GM19455 (cell line): ENCODE results near the gene CHID1.

ENCODE experiments used
- ATAC-seq: cut with Tn5 transposase; IDR thresholded peaks from one replicate; pipeline ENCODE4 v1.9.1; 2021; ENCODE audit not compliant: unreplicated experiment

The CHID1 gene

DNA sequence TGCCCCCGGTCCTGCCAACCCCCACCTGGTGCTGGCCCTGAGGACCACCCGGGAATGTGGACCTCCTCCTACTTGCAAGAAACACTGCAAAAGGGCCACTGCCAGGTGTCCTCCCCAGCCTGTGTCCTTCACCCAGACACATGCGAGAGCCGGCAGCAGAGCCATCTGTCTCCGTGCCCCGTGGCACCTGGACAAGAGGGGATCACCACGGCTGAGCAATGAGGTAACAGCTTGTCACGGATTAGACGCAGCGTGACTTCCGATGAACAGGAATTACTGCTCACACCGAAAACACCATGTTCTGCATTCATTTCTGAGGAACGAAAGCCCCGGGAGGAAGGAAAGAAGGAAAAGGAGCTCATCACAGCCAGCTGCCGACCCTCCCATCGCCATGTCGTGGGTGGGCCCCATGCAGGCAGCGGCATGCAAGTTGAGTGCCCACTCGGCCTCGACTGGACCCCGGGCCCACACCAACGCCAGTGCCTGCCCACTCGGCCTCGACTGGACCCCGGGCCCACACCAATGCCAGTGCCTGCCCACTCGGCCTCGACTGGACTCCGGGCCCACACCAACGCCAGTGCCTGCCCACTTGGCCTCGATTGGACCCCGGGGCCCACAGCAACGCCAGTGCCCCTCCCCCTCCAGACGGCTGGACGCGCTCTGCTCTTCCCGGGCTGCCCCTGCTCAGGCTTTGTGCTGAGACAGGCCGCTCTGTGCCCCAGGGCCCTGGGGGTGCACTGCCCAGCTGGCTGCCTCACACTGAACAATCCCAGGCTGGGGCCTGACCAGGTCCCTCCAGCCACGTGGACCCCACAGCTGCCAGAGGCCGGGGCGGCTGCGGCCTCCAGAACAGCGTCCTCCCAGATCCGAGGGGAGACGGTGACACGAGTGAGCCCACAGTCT, 22.0 kb downstream of the CHID1 start:
- no peak for ATAC-seq

DNA sequence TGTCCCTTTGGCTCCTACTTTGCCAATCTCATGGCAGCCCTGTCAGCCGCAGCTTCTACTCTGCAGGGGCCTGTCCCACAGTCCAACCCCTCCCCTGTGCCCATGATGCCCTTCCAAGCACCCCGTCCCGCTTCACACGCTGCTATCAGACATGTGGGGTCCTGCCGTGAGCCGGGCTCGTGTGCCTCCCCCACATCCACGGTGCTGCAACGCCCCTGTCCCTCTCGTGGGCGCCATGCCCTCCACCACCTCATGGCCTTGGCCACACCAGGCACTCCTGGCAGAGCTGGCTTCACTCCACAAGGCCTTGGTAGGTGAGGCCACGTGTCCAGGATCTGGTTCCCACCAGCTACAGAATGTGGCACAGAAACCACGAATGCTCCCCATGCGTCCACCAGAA, 23.0 kb downstream of the CHID1 start:
- ATAC-seq: no peak

DNA sequence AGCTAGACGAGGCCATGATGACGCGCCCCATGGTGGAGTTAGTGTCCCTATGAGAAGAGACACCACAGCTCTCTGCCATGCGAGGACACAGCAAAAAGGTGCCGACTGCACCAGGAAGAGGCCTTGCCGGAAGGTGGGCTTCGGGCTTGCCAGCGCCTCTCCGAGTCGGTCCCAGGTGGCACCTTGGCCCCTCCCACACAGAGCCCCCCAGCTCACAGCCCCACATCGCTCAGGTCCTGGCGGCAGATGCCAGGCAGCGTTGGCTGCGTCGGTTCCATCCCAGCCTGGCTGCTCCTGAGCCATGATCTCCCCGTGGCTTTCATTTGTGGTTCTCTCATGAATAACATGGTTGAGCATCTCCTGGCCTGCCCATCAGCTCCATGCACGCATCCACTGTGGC, 24.0 kb downstream of the CHID1 start:
- no peak for ATAC-seq

DNA sequence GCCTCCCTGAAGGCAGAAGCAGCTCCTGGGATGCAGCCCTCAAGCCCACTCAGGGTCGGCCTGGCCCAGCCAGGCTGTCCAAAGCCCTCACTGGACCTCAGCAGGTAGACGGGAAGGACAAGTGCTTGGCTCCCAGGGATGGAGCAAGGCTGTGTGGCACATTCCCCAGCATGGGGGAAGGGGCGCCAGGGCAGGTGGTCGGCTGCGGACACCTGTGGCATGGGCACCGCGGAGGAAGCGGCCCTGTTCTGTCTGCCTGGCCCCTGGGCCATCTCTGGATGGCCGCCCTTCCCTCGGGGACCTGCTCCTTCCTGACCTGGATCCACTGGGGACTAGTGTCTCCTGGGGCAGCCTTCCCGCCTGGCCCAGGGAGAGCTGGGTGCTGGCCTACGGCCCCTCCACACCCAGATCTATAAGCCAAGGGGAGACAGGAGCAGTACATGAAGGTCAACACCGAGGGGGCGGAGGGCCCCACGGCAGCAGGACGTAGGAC, 26.0 kb downstream of the CHID1 start:
- ATAC-seq: no peak

DNA sequence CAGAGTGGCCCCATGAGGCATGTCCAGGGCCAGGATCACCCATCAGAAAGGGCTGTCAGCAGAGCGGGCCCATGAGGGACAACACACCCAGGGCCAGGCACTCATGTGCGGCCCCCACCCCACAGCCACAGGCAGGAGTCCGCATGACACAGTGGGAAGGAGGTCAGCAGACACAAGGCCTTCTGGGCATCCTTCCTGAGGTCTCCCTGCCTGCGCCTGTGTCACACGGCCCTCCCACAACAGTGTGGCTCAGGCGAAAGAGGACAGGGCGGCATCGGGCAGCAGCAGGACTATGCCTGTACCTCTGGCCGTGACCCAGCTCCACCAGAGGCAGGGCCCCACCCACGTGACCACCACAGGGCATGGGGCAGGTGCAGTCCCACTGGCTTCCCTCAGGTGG, 27.1 kb downstream of the CHID1 start:
- ATAC-seq: no peak

DNA sequence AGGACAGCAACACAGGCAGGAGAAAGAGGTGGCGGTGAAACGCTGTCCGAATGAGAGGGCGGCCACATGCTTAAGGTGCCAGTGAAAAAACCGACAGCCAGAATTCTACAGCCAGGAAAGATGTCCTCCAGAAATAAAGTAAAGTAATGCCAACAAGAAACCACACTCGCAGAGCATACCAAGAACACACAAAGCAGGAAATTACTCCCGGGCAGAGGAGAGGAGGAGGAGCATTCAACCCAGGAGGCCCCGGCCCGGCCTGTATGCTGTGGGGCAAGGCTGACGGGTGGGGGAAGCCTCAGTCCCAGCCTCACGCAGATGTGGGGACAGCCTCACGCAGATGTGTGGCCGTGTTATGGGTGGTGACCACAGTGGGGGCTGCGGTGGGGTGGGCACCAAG, 28.0 kb downstream of the CHID1 start:
- no peak for ATAC-seq

DNA sequence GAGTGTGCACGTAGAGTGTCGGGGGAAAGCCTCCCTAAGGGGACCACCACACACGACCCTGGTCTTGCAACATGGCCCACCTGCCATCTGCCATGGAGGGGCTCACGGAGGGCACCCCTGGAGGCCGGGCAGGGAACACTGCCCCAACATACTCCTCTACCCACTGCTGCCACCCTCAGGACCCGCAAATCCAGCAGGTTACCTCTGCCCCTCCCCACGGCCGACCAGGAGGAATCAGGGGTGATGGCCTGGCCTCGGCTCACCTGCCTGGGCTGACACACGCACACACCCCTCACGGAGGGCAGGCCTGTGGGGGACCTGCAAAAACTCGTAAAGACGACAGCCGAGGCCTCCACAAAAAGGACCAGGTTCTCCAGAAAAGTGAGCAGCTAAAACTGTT, 30.2 kb downstream of the CHID1 start:
- no peak for ATAC-seq

DNA sequence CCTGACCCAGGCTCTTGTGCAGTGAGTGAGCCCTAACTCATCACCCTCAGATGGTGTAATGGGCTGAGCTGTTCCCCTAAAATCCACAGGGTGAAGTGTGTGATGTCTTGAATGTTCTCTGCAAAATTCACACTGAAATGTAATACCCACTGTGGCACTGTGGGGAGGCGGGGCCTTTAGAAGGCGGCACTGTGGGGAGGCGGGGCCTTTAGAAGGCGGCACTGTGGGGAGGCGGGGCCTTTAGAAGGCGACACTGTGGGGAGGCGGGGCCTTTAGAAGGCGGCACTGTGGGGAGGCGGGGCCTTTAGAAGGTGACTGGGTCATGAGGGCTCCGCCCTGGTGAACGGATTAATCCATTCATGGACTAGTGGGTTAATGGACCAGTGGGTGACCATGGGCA, 33.0 kb downstream of the CHID1 start:
- ATAC-seq: no peak

DNA sequence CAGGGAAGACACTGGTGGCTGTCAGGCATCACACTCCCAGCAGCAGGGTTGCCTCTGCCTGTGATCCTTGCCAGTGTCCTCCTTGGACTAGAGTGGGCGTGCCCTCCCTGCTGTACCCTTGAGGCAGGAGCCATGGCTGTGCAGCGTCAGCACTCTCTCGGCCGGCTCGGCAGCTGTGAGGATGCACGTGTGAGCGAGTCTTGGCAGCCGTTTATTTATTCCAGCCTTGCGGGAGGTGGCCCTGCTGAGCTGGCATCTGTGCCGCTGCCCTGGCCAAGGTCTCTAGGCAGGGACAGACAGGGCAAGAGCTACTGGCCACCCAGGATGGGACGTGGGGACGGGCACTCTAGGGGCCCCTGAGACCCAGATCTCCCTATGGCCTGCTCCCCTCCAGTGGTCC, 34.1 kb downstream of the CHID1 start:
- ATAC-seq: no peak

DNA sequence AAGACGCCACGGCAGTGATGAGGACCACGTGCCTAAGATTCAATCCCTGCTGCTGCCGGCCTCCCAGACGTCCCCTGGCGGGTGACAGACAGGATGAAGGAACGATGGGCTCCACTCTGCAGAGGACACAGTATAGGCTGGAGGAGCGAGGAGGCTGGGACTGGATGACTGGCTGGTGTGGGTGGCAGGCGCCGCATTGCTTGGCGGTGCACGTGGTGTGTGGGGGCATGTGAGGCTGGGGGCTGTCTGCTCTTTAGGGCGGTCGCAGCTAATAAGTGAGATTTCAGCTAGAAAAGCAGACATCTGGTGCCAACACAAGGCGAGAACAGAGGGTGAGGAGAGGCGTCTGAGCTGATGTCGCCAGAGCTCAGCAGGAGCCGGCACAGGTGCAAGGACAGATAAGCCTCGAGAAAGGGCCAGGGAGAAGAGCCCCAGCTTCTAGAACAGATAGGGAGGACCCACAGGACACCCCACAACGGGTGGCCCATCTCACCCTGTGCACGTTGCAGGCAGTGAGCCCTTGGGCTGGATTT, 34.8 kb downstream of the CHID1 start:
- no peak for ATAC-seq

DNA sequence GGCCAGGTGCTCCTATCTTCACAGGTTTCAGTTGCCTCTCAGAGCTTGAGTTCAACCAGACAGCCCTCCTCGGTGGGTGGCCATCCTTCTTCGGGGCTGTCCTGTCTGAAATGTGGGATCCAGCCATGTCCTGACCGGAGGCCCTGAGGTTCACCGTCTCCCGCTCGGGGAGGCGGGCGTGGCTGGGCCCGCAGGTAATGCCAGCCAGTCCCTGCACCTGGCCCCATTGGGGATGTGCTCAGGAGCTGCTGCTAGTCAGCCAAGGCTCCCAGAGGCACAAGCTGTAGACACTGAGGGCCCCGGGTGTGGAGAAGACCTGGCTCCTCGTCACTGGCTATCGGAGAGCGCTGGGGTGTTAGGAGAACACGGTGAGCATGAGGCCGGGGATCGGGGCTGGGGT, 35.4 kb downstream of the CHID1 start:
- ATAC-seq: no peak

DNA sequence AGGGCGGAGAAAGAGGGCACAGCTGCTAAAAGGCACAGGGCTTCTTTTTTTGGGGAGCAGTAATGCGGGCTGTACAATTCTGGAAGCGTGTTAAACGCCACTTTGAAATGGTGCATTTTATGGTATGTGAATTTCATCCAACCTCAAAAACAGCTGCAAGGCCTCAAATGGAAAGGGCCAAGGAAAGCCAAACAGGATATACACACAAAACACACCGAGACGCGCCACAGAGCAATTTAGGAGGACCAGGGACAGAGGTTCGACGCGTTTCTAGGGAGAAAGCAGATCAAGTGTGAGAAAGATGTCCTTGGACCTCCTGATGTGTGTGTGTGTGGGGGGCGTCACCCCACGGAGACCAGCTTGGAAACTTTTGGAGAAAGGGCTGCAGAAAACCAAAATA, 36.9 kb downstream of the CHID1 start:
- no peak for ATAC-seq

DNA sequence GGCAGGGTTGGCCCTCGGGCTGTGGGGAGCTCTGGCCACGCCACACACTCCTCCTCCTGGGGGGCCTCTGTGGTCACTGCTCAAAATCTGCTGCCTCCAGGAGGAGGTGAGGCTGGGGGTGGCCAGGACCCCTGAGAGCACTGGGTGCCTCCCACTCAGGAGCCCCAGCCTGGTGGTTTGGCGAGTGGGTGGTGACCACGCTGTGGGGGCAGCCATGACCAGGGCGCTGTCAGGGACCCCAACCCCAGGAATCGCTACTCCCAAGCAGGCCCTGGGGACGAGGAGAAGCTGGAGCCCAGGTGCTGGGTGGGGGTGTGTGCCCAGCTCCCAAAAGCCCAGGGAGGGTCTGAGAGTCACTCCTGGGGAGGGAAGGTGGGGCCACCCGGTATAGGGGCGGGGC, 37.8 kb downstream of the CHID1 start:
- ATAC-seq: no peak

DNA sequence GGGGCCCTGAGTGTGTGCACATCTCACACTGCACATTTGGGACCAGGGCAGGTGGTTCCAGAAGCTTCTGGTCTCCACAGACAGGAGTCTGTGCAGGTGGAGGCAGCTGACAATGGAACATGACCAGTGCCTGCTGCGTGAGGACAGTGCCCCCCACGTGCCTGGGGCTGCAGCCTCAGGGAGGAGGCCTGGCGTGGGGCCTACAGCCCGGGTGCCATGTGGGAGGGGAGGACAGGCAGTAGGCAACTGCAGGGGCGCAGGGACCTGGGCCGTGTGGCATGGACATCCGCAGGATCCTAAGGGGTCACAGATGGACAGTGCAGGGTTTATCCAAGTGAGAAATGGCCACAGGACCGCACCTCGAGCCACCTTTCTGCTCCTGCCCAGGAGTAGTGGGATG, 39.1 kb downstream of the CHID1 start:
- no peak for ATAC-seq

DNA sequence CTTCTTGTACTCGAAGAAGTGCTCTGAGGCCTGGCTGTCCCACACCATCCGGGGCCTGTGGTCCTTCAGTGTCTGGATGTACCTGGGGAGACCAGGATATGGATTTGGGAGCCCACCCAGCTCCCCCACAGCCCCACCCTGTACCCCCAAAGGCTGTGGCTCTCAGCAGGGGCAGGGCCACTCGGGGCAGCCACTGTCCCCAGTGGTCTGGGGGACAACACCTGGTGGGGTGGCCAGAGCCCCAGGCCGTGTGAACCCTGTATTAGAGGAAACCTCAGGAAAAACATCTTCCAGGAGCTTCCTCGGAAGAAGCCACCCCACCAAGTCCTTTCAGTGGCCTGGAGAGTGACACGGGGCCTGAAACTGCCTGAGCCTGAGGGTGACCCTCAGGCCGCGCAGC, 40.2 kb downstream of the CHID1 start:
- no peak for ATAC-seq

DNA sequence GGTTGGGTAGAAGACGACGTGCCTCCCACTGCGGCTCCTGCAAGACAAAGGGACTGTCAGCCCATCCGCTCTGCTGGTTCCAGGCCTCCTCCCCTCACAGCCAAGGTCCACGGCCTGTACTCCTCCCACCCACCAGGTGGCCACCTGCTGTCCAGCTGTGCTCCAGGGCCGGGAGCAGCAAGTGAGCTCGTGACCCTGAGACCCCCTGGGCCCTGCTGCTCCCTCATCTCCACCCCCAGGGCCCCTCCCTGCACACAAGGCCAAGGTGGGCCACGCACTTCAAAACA, 40.5 kb downstream of the CHID1 start:
- no peak for ATAC-seq

DNA sequence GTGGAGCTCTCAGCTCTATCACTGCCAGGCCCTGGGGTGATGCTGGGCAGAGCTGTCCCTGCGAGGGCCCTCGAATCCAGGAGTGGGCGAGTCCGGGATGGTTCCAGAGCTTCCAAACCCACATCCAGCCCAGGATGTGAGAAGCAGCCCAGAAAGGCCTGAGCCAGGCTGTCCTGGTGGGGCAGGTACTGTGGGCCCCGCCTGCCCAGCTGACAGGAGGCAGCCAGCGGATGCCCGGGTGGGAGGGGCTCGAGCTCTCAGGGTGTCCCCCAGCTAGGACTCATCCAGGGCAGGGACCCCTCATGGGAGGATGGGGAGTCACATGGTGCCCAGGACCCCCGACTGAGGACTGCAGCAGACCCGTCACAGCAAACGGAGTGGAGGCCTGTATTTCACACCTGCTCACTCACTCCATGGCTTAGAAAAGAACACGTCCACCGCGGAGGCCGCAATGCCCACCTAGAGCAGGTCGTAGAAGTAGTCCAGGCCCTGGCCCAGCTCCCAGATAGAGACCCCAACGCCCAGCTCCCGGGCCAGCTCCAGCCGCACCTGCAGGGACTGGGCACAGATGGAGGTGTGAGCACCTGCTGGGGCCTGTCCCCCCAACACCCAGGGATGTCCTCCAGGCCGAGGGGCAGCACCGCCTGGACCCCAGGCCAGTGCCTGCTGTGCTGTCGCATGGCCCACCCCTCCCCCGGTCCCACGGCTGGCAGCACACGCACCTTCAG, 41.0 kb downstream of the CHID1 start:
- no peak for ATAC-seq

DNA sequence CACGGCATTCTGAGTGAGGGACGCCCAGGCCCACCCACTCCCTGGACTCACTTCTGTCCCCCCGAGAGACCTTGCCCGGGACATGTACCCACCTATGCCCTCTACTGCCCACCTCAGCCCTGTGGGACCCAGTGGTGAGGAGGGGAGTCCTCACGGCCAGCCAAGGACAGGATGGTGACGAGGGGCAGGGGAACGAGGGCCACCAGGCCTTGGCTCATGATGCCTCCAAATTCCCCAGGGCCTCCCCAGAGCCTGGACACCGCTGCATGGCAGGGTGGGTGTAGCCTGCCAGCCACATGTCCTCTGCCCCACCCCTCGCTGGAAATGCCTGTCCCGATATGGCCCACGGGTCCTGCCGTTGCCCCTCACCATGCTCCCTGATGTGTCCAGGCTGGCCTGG, 41.8 kb downstream of the CHID1 start:
- no peak for ATAC-seq

DNA sequence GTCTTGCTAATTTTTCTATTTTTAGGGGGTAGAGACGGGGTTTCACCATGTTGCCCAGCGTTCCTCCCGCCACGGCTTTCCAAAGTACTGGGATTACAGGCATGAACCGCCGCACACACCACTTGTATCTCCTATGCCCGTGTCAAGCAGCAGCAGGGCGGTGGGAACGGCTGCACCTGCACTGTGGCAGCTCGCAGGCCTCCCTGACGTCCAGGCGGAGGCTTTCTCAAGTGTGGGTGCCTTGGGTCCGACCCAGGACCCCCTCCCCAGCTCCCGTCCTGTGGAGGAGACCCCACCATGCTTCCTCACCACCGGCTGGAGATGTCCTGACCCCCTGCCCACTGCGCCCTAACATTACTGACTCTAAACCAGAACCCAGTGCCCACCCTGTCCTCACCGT, 42.2 kb downstream of the CHID1 start:
- ATAC-seq: no peak

DNA sequence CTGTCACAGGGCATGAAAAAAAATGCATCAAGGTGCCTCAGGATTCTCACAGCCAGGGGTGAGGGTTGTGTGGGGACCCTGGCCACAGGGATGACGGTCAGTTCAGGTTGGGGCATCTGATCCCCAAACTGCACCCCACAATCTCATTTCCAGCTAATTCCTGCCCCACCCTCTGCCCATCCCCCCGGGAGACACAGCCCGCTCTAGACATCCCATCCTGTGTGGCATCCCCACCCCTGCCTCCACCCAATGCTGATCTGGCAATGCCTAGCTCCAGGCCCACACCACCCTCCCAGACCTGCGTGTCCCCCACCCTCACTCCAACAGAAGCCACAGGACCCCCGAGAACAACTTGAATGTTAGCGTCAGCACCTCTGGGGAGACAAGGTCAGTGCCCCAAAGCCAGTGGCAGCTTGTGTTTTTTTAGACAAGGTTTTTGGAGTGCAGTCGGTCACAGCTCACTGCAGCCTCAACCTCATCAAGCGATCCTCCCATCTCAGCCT, 42.7 kb downstream of the CHID1 start:
- no peak for ATAC-seq

DNA sequence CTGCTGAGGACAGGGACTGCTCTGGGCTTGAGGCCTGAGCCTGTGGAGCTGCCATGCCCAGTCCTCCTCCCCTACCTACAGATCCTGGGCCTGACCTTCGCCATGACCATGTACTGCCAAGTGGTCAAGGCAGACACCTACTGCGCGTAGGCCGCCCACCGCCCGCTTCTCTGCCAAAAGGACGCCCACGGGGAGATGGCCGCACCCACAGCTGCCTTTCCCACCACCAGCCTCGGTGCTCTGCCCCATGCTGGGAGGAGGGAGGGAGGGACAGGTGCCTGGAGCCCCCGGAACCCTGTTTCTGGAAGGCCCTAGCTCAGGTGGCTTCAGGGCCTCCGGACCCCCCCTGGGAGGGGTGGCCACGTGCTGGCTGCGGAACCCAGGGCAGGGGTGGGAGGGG, 44.1 kb downstream of the CHID1 start:
- no peak for ATAC-seq
